Lower lobe of right lung (tissue), 2 donors: Measurements from ENCODE around the gene ENPP3. TPM values are rescaled to one million over a fixed set of nuclear protein-coding genes. Genes with fewer than 3 reads are reported as not detected.

Experiments
- ATAC-seq, 2 donors: fragments of 200-7000 bp; cut with Tn5 transposase; one replicate each; pipeline ENCODE4 v1.9.1; 2020 to 2022; ENCODE audit warnings: mild to moderate bottlenecking in 2 of 2, moderate library complexity in 2 of 2
- DNase-seq: peaks from one replicate; pipeline ENCODE4 v3.0.0-alpha.2; 2020
- H3K27ac ChIP-seq: fragments of 200-600 bp; one replicate; pipeline ENCODE4 v1.8.0; 2022
- H3K27me3 ChIP-seq: fragments of 200-600 bp; one replicate; pipeline ENCODE4 v1.8.0; 2022; ENCODE audit warnings: low read depth
- H3K36me3 ChIP-seq: fragments of 200-600 bp; one replicate; pipeline ENCODE4 v1.8.0; 2022; ENCODE audit warnings: mild to moderate bottlenecking
- H3K4me1 ChIP-seq: fragments of 200-600 bp; one replicate; pipeline ENCODE4 v1.8.0; 2022
- H3K4me3 ChIP-seq: fragments of 200-600 bp; one replicate; pipeline ENCODE4 v1.8.0; 2022; ENCODE audit warnings: mild to moderate bottlenecking
- H3K9me3 ChIP-seq: fragments of 200-600 bp; one replicate; pipeline ENCODE4 v1.8.0; 2022
- CTCF ChIP-seq: fragments of 200-600 bp; IDR thresholded peaks from one replicate; pipeline ENCODE4 v1.8.0; 2022; ENCODE audit warnings: antibody characterized with exemption, mild to moderate bottlenecking
- intact Hi-C: fragments of 100-400 bp; cut with DNase I; formaldehyde crosslinking; loops from one replicate; pipeline ENCODE4 v1.11.0; 2022
- total RNA-seq: library from RNA; stranded (reverse); fragmentation: NEBNext Ultra II Directional; extraction: Animal tissue kit (Norgen Biotek cat#: 25700); gene quantifications from one replicate; pipeline ENCODE4 v1.2.1, GENCODE V29; 2021
- donor health status: DM: no; HTN: yes; CAD: no; lungs with severe emphysema.

ENPP3 gene
- total RNA-seq, 1 donor from 2014 or later, result 1.7 TPM

- intact Hi-C loops, result no loop called here
These were observed 17.2 kb downstream of the ENPP3 start for GRCh38 chr6:131654326-131654725.

GRCh38 chr6:131655387-131655786 is 18.3 kb downstream of the ENPP3 start:
- H3K4me3 ChIP-seq, result no peak overlapping the region
- intact Hi-C loops, result no loop called here
- H3K4me1 ChIP-seq, result no peaks in the 10 kb centered on the region
- ATAC-seq, result no peak
- H3K36me3 ChIP-seq, result no peaks in the 10 kb centered on the region
- H3K9me3 ChIP-seq, result no peaks in the 10 kb centered on the region
- DNase-seq, result no peak
- H3K27me3 ChIP-seq, result no peaks in the 10 kb centered on the region
- H3K27ac ChIP-seq, result no peak overlapping the region
- TF ChIP-seq CTCF, result no peak

More at GRCh38 chr6:131654326-131654725, 17.2 kb downstream of the ENPP3 start:
- no peaks in the 10 kb centered on the region for H3K27me3 ChIP-seq
- no peaks in the 10 kb centered on the region for H3K4me1 ChIP-seq
- H3K36me3 ChIP-seq, result no peaks in the 10 kb centered on the region
- H3K9me3 ChIP-seq, result no peaks in the 10 kb centered on the region
- ATAC-seq, result no peak
- H3K27ac ChIP-seq, result no peak overlapping the region
- no peak overlapping the region for H3K4me3 ChIP-seq
- TF ChIP-seq CTCF, result no peak
- DNase-seq, result no peak

- no peaks in the 10 kb centered on the region for H3K27me3 ChIP-seq
- DNase-seq, result no peak
- H3K4me1 ChIP-seq, result no peaks in the 10 kb centered on the region
- H3K4me3 ChIP-seq, result no peak overlapping the region
- no peak for ATAC-seq
- no peak overlapping the region for H3K27ac ChIP-seq
- H3K9me3 ChIP-seq, result no peaks in the 10 kb centered on the region
- no peak for TF ChIP-seq CTCF
- intact Hi-C loops, result no loop called here
- H3K36me3 ChIP-seq, result no peaks in the 10 kb centered on the region
These were observed 18.8 kb downstream of the ENPP3 start for GRCh38 chr6:131655951-131656350.

- intact Hi-C loops, result no loop called here
These were observed 19.6 kb downstream of the ENPP3 start for GRCh38 chr6:131656667-131657066.

GRCh38 chr6:131657222-131657621 is 20.1 kb downstream of the ENPP3 start:
- DNase-seq (no peak), ATAC-seq (no peak)
- Histone ChIP-seq H3K36me3 (no peaks in the 10 kb centered on the region), H3K4me1 (no peaks in the 10 kb centered on the region), H3K27me3 (no peaks in the 10 kb centered on the region), H3K27ac (no peak overlapping the region), H3K9me3 (no peaks in the 10 kb centered on the region), H3K4me3 (no peak overlapping the region)
- no peak for TF ChIP-seq CTCF
- intact Hi-C loops, result no loop called here

More at GRCh38 chr6:131656667-131657066, 19.6 kb downstream of the ENPP3 start:
- Histone ChIP-seq H3K9me3 (no peaks in the 10 kb centered on the region), H3K36me3 (no peaks in the 10 kb centered on the region), H3K4me3 (no peak overlapping the region), H3K27me3 (no peaks in the 10 kb centered on the region), H3K4me1 (no peaks in the 10 kb centered on the region), H3K27ac (no peak overlapping the region)
- TF ChIP-seq CTCF, result no peak
- DNase-seq (no peak), ATAC-seq (no peak)

GRCh38 chr6:131657630-131658111 is 20.6 kb downstream of the ENPP3 start:
- TF ChIP-seq CTCF, result no peak
- no peaks in the 10 kb centered on the region for H3K27me3 ChIP-seq
- no peak overlapping the region for H3K4me3 ChIP-seq
- intact Hi-C loops, result no loop called here
- no peak for DNase-seq
- H3K4me1 ChIP-seq, result no peaks in the 10 kb centered on the region
- H3K9me3 ChIP-seq, result no peaks in the 10 kb centered on the region
- H3K36me3 ChIP-seq, result no peaks in the 10 kb centered on the region
- H3K27ac ChIP-seq, result no peak overlapping the region
- no peak for ATAC-seq
